Stimulated activated CD4-positive, alpha-beta T cell treated with anti-CD3 and anti-CD28 coated beads, Interleukin-1b, Interleukin-23, amount 100 ng/mL, for 48 hours (primary cell): ENCODE data around the gene SMIM1.

Source experiments
- DNase-seq: peaks from one replicate; pipeline ENCODE4 v3.0.0-alpha.2; 2020

SMIM1 gene

DNA sequence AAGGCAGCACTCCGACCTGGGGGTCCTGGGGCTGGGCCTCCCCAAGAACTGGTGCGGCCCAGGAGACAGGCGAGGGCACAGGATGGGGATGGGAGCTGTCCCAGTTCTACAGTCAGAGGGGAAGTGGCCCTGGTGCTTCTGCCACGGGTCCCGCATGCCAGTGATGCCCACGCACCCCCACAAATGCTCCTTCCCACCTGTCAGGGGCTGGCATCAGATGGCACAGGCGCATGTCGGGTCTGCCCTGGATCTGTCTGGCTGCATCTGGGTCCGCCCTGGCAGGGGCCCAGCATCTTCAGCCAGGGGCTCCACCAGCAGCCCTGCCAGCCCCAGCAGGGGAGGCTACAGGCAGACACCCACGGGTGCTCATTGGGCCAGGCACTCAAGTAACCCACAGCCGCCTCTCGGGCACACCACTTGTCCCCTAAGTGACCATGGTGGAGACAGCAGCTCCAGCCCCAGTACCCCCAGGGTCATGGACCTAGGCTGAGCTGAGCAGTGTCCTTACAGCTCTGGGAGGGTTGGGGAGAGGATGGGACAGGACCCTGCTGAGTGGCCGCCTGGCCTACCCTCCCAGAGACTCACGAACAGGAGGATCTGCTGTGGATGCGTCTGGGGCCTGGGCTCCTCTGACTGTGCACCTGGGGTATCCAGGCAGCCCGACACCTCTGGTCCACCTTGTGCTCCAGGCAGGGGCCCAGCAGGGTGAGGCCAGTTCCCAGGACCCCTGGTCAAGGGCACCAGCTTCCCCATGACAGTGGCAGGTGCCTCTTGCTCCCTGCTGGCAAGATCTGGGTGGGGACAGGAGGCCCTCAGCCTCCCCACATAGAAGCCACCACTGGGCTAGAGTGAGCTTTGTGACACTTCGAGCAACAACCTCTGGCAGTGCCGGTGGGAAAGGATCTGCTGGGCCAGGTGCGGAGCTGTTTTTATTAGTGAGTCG, 5.4 kb downstream of the SMIM1 start:
- DNase-seq: no peak

- DNase-seq: no peak
These were observed 6.2 kb downstream of the SMIM1 start for GRCh38 chr1:3778590-3779264.

GRCh38 chr1:3779265-3779911, 6.8 kb downstream of the SMIM1 start:
- no peak for DNase-seq

DNA sequence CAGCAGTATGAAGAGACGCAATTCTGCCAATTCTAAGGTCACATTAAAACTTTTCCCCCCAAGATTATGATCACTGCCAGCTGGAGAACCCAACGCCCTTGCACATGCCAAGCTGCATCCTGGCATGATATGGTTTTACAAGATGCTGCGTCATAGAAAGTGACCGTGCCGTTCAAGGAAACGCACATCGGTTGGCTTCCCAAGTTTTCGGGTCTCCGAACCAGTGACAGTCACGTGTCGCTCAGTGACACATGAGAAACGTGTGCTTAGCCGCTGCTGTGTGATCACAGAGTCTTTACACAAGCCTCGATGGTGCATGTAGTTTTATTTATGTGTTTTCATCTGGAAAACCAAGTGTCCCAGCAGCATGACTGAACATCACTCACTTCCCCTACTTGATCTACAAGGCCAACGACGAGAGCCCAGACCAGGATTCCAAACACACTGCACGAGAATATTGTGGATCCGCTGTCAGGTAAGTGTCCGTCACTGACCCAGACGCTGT, 7.4 kb downstream of the SMIM1 start:
- DNase-seq: no peak

DNA sequence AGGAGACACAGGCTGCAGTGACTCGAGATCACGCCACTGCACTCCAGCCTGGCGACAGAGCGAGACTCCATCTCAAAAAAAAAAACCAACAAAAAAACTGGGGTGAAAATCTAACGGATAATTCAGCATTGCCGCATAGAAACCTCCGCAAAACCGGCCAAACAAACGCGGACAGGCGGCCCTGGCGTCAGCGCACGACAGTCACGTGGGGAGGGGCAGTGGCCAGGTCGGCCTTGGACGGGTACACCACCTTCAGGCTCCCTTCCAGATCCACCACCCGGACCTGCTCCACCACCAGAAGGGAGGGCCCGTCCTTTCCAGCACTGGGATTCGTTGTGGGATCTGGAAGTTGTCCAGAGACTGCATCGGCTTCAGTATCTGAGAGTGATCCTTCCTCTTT, 8.4 kb downstream of the SMIM1 start:
- no peak for DNase-seq

- DNase-seq: no peak
These were observed 11.3 kb downstream of the SMIM1 start for GRCh38 chr1:3783651-3784474.

DNA sequence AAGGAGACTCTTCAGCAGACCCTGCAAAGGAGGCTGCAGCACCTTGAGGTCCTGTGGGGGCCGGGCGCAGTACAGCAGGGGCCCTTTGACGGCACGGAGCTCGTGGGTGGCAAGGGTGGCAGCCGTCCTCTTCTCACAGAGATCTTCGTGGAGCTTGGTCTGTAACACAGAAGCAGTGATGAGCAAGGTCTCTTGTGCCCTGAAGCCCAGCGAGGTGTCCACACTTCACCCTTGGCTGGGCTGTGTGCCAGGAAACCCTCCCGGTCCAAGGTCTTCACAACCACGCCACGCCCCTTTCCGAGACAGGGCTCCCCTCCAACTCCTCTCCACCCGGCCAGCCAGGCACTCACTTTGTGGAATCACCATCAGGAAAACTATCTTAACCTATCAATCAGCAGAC, 12.5 kb downstream of the SMIM1 start:
- DNase-seq: no peak

DNA sequence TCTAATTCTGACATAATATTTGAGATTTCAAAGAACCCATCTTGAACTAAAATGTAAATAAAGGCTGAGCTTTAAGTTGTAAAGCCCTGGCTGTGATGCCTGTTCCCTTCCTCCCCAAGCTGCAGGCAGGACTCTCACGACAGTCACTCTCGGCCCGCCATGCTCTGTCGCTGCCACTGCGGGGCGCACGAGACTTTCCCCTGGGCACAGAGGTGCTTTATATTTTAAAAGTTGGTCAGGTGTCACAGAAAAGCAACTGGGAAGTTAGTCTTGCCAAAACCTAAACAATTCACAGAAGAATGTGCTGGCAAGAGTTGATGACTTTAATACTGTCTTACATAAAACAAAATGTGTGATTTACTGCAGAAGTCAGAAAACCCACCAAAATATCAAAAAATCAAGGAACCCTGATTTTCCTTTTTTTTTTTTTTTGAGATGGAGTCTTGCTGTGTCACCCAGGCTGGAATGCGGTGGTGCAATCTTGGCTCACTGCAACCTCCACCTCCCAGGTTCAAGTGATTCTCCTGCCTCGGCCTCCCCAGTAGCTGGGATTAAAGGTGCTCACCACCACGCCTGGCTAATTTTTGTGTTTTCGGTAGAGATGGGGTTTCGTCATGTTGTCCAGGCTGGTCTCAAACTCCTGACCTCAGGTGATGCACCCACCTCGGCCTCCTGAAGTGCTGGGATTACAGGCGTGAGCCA, 13.1 kb downstream of the SMIM1 start:
- no peak for DNase-seq

DNA sequence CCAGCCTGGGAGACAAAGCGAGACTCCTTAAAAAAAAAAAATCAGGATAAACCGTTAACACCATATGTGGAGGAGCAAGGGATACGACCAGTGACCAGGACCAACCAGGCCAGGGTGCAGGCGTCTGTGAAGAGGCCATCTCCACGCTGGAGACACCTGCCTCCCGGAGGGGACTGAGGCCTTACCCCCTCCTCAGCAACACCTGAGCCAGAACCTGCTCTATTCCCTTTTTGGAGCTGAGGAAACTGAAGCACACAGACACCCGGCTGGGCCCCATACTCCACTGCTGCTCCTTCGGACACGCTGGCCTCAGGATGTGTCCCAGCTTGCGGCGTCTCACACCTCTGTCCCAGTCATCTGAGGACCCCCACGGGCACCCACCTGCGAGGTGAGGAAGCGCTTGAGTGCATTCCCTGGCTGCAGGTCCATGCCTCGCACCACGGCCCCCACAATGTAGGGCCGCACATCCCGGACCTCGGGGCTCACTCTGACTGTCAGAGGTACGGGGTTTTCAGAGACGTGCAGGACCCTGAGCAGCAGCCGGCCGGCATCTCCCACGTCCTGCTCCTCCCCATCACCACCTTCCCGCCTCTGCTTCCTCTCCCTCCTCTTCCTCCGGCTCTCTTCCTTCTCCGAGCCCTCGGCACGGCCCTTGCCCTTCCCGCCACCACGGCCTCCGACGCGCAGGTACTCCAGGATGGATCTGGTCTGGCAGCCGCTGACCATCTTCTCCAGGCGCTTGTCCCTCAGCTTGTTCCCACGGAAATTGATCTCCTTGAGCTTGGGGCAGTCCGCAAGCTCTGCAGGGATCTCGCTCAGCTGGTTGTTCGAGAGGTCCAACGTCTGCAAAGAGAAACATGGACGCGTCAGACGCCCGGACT, 14.2 kb downstream of the SMIM1 start:
- DNase-seq: no peak

GRCh38 chr1:3787349-3787715, 14.8 kb downstream of the SMIM1 start:
- peak; percentile 77 for DNase-seq

DNA sequence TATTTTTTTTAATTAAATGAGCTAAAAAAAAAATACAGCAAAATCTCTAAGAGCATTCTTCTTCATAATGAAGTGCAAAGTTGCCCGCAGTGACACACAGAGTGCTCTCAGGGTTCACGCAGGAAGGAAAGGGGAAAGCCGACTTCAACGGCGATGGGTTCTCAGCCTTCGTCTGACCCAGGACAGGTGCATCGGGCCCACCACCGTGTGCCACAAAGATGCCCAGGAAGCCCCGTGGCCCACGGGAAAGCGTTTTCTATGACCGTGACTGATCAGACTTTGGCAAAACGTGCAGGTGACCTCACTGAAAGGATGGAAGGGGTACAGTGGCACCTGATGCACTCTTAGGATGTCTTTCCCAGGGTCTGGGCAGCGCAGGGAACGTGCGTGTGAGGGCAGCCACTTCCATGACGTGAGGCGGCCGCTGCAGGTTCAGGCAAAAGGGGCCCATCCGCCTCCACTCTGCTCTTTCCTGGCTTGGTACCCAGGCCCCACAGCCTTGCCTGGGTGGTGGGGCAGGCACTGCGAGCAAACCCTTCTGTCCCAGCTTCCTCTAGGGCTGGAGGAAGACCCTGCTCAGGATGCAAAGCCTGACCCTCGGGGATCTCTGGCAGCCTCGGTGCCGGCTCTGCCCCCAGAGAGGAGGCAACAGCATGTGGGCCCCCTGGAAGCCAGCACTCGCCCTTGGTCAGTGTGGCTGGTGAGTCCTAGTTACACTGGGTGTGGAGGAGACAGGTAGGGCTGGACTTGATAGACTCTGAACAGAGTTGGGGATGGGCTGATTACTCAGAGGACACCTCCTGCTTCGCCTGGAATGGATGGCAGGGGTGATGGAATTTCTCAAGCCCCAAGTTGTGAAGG, 15.4 kb downstream of the SMIM1 start:
- no peak for DNase-seq

DNA sequence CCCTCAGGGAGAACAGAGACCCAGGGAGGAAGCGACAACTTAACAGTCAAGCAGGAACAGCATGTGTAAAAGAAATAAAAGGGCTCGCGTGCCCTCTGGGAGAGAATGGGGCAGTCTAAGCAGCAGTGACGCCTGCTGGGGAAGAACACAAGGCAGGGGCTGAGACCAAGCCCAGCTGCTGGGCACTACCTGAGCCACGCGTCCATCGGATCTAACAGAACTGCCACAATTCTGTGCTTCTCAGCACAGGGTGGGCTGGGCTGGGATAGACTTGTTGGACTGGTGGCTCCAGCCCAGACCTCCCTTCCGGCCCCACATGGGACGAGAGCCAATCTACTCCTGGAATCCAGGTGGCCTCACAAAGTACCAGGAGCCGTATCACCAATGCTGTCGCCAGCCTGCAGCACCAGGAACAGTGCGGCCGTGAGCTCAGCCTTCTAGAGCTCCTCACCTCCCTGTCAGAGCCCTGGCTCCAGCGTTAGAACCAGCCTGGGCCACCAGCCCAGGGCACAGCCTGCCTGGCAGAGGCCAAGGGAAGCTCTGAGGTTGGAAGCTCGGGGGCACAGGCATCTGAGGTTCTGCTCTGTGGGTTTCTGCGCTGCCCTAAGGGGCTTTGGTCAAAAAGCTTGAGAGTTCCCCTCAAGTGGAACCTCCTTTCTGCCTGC, 16.3 kb downstream of the SMIM1 start:
- no peak for DNase-seq

GRCh38 chr1:3789421-3790300, 17.1 kb downstream of the SMIM1 start:
- no peak for DNase-seq

DNA sequence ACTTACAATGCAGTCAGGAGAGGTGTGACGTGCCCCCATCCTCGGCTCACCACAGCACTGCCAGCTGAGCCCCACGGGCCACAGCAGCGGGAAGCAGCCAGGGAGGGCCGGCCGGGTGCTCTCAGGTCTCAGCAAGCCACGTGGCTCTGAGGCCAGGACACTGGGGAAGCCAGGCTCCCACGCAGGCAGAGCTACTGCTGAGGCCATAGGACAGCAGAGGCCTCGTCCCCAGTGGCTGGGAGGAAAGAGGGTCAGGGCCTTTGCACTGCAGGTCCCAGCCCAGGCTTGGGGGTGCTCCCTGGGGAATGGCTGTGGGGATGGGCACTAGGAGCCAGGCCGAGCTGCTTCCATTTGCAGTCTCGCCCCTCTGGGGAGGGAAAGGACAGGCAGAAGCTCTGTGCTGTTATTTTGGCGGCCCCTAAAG, 18.0 kb downstream of the SMIM1 start:
- DNase-seq: no peak

DNA sequence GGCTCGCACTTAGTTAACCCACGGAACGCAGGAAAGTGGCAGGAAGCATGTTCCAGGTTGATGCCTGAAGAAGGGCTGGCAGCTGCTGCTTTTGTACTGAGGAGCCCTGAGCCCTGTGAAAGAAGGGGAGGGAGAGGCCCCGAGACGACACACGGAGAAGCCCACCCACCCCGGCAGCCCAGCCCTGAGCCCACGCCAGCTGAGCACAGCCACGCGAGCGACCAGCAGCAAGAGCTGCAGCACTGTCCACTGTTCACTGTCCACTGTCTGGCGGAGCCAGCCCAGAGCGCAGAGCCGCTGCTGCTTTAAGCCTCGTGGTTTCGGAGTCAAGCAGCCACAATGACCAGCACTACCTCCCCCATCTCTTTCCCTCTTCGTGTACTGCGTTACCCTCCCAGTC, 18.4 kb downstream of the SMIM1 start:
- no peak for DNase-seq

DNA sequence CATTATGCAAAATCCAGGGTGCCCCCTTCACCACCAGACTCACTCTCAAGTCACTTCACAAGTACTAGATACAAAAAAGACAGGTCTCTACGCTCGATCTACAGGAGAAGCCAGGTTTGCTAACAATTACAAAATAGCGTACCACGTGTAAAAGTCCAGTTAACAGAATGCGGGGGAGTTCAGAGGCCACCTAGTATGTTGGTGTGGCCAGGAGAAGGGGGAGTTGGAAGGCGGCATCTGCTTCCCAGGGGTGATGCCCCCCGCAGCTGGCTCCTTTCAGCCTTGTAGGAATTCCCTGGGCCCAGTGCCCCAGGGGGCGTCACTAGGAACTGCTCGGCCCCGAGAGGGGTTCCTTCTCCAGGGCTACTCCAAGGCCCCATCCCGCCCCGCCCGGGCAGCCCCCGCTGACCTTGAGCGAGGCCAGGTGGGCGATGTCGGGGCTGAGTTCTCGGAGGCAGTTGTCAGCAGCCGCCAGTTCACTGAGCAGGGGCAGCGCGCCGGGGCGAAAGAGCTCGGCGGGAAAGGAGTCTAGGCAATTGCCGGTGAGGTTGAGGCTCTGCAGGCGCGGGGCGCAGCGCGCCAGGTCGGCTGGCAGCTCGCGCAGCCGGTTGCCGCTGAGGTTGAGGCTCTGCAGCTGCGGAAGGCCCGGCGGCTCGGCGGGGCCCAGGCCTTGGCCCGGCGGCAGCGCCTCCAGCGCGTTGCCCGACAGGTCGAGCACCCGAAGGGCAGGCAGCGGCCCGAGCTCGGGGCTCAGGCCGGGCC, 23.1 kb downstream of the SMIM1 start:
- DNase-seq: no peak
